HepG2 (cell line): ENCODE results near the gene RNASE4. TPM values are rescaled to one million over a fixed set of nuclear protein-coding genes. Genes with fewer than 3 reads are reported as not detected.

ENCODE experiments used
- ATAC-seq: fragments of 200-7000 bp; cut with Tn5 transposase; 3 replicates; pipeline ENCODE4 v1.9.1; 2020; ENCODE audit warnings: mild to moderate bottlenecking, moderate library complexity
- BruUV-seq: library from RNA; stranded (reverse); fragments of 400-500 nt; replicated peaks from 2 replicates; lab custom pipeline; 2021; lab: Mats Ljungman, UMichigan
- CTCF ChIA-PET: fragments of 300-600 bp; formaldehyde crosslinking; extraction: SDS; loops from one replicate; lab custom pipeline; 2021; ENCODE audit warnings: low total read pairs, inconsistent platforms, low intra/inter-chr PET ratio; lab: Yijun Ruan, JAX
- POLR2A ChIA-PET: fragments of 350-600 bp; sonication (Branson Sonifier 250); formaldehyde crosslinking; loops from one replicate; lab custom pipeline; 2020; ENCODE audit warnings: antibody characterized with exemption, inconsistent platforms; lab: Yijun Ruan, JAX
- DNase-seq: peaks from one replicate; pipeline ENCODE4 v3.0.0-alpha.2; 2015; ENCODE audit warnings: low spot score
- FAIRE-seq: peaks from 3 replicates; lab custom pipeline; 2011; peaks lifted over from hg19 to GRCh38; lab: Jason Lieb, UNC
- H2AFZ ChIP-seq: one replicate; pipeline ENCODE4 v1.6.1; 2011; ENCODE audit warnings: low read length, inconsistent platforms
- H3K27ac ChIP-seq: fragments of 300-600 bp; 3 replicates; pipeline ENCODE4 v1.8.0; 2011; ENCODE audit warnings: mixed run types, mild to moderate bottlenecking, mixed read lengths, low read length, inconsistent platforms; ENCODE audit not compliant: insufficient read depth; ENCODE audit errors: extremely low read length
- H3K27me3 ChIP-seq, 2 experiments: fragments of 200-600 bp in 1 of 2; 2 replicates in 1 of 2; 3 replicates in 1 of 2; pipeline versions ENCODE4 v1.6.0 to v1.8.0; 2011; ENCODE audit warnings: low read length in 2 of 2, mild to moderate bottlenecking in 2 of 2, moderate library complexity in 2 of 2, inconsistent platforms in 1 of 2; ENCODE audit not compliant: insufficient read depth in 2 of 2, control insufficient read depth in 1 of 2
- H3K36me3 ChIP-seq, 2 experiments: fragments of 200-600 bp in 1 of 2; replicated peaks in 1 of 2; 2 replicates in 1 of 2; 3 replicates in 1 of 2; pipeline versions ENCODE4 v1.5.1 to v1.8.0; 2011; ENCODE audit warnings: low read length in 2 of 2, inconsistent platforms in 1 of 2; ENCODE audit not compliant: insufficient read depth in 2 of 2, control insufficient read depth in 1 of 2
- H3K4me1 ChIP-seq: 2 replicates; pipeline ENCODE4 v1.5.1; 2012; ENCODE audit warnings: low read length, inconsistent platforms; ENCODE audit not compliant: insufficient read depth
- H3K4me2 ChIP-seq: 2 replicates; pipeline ENCODE4 v1.6.0; 2011; ENCODE audit warnings: low read depth, low read length, inconsistent platforms
- H3K4me3 ChIP-seq, 3 experiments: fragments of 200-600 bp in 1 of 3; sonication (generic), shearing (Covaris generic) in 1 of 3; replicated peaks in 1 of 3; 2 replicates each; pipeline ENCODE4 v1.5.1; 2011 to 2016; ENCODE audit warnings: low read length in 3 of 3, inconsistent platforms in 2 of 3, low read depth in 2 of 3, mild to moderate bottlenecking in 2 of 3, control low read depth in 1 of 3, mixed read lengths in 1 of 3; ENCODE audit not compliant: insufficient read depth in 1 of 3
- H3K79me2 ChIP-seq: one replicate; pipeline ENCODE4 v1.6.1; 2011; ENCODE audit warnings: low read length, inconsistent platforms; ENCODE audit not compliant: insufficient read depth
- H3K9ac ChIP-seq: 2 replicates; pipeline ENCODE4 v1.6.0; 2011; ENCODE audit warnings: mild to moderate bottlenecking, low read depth, low read length, inconsistent platforms; ENCODE audit not compliant: insufficient read depth
- H3K9me3 ChIP-seq: 2 replicates; pipeline ENCODE4 v1.5.1; 2012; ENCODE audit warnings: mild to moderate bottlenecking, low read length
- H4K20me1 ChIP-seq: 2 replicates; pipeline ENCODE4 v1.6.0; 2011; ENCODE audit warnings: inconsistent platforms, mild to moderate bottlenecking, low read length, moderate library complexity; ENCODE audit not compliant: insufficient read depth
- ATM ChIP-seq: fragments of 450-650 bp; IDR thresholded peaks from 2 replicates; pipeline ENCODE4 v1.7.1; 2017; ENCODE audit warnings: mild to moderate bottlenecking, borderline replicate concordance
- DZIP1 ChIP-seq: sonication (generic); formaldehyde crosslinking; IDR thresholded peaks from 2 replicates; pipeline ENCODE4 v1.5.0; 2020; ENCODE audit warnings: mild to moderate bottlenecking, missing genetic modification reagents
- FLYWCH1 ChIP-seq: sonication (generic); formaldehyde crosslinking; IDR thresholded peaks from 2 replicates; pipeline ENCODE4 v1.8.1; 2023; ENCODE audit warnings: mild to moderate bottlenecking, missing genetic modification reagents
- MXI1 ChIP-seq: IDR thresholded peaks from 3 replicates; pipeline ENCODE4 v1.6.1; 2012; ENCODE audit warnings: low read depth, low read length, inconsistent platforms, borderline replicate concordance
- PRPF4 ChIP-seq: fragments of 200-400 bp; formaldehyde crosslinking; IDR thresholded peaks from 2 replicates; pipeline ENCODE4 v1.6.1; 2016; ENCODE audit warnings: low read length, low read depth; ENCODE audit not compliant: poor library complexity, severe bottlenecking
- SIX4 ChIP-seq: sonication (generic); formaldehyde crosslinking; IDR thresholded peaks from 2 replicates; pipeline ENCODE4 v1.4.0; 2020; ENCODE audit warnings: missing genetic modification reagents
- SP1 ChIP-seq, 2 experiments: fragments of 450-650 bp in 1 of 2; sonication (generic) in 1 of 2; formaldehyde crosslinking in 1 of 2; IDR thresholded peaks; 2 replicates each; pipeline versions ENCODE4 v1.4.0 to v1.6.1; 2016 to 2020; ENCODE audit warnings: missing genetic modification reagents in 1 of 2
- SP4 ChIP-seq: sonication (generic); formaldehyde crosslinking; IDR thresholded peaks from 2 replicates; pipeline ENCODE4 v1.8.1; 2023; ENCODE audit warnings: mild to moderate bottlenecking, missing genetic modification reagents
- WIZ ChIP-seq: sonication (generic); formaldehyde crosslinking; IDR thresholded peaks from 2 replicates; pipeline ENCODE4 v1.5.1; 2020; ENCODE audit warnings: mild to moderate bottlenecking, missing genetic modification reagents
- ZBTB21 ChIP-seq: sonication (generic); formaldehyde crosslinking; IDR thresholded peaks from 2 replicates; pipeline ENCODE4 v1.4.0; 2020; ENCODE audit warnings: missing genetic modification reagents
- ZNF282 ChIP-seq: fragments of 450-650 bp; IDR thresholded peaks from 2 replicates; pipeline ENCODE4 v1.6.1; 2018; ENCODE audit not compliant: partially characterized antibody
- ZNF296 ChIP-seq: sonication (generic); formaldehyde crosslinking; conservative IDR thresholded peaks from 2 replicates; pipeline ENCODE4 v1.5.0; 2020; ENCODE audit warnings: mild to moderate bottlenecking, missing genetic modification reagents
- ZNF629 ChIP-seq: sonication (generic); formaldehyde crosslinking; conservative IDR thresholded peaks from 2 replicates; pipeline ENCODE4 v1.5.0; 2020; ENCODE audit warnings: missing genetic modification reagents
- ZNF704 ChIP-seq: sonication (generic); formaldehyde crosslinking; IDR thresholded peaks from 2 replicates; pipeline ENCODE4 v1.8.1; 2023; ENCODE audit warnings: mild to moderate bottlenecking, inconsistent platforms, moderate library complexity, missing genetic modification reagents, borderline replicate concordance
- WGBS: methylation state at CpG from one replicate; pipeline ENCODE4 v1.1.6; 2017; ENCODE audit warnings: low lambda C conversion rate; 5-methylcytosine and 5-hydroxymethylcytosine counted together
- in situ Hi-C: cut with HindIII; loops from 2 replicates; pipeline ENCODE4 v1.10.0; 2017; ENCODE audit warnings: low pct_unique_long_range_greater_than_20kb; ENCODE audit not compliant: extremely low pct_ligation_motif_present
- intact Hi-C: fragments of 100-400 bp; cut with micrococcal nuclease; formaldehyde crosslinking; loops from one replicate; pipeline ENCODE4 v1.10.0; 2022; ENCODE audit not compliant: unreplicated experiment
- polyA plus RNA-seq, 8 experiments: library from polyadenylated mRNA; depleted of rRNA in 3 of 8; stranded (reverse) in 7 of 8; unstranded in 1 of 8; fragments of >200 nt; fragmentation: Illumina TruSeq in 4 of 8; extraction: Trizol in 4 of 8; gene quantifications; 2 replicates each; pipeline versions ENCODE4 v1.2.1 to v1.2.3, GENCODE V29; 2011 to 2016; ENCODE audit warnings: low read depth in 4 of 8, missing spikeins in 1 of 8, mixed read lengths in 1 of 8; ENCODE audit not compliant: insufficient read depth in 1 of 8
- total RNA-seq, 5 experiments: library from RNA; depleted of rRNA; stranded (reverse); fragments of >200 nt; fragmentation: Illumina TruSeq; extraction: Trizol; gene quantifications; 2 replicates each; pipeline ENCODE4 v1.2.3, GENCODE V29; 2016; ENCODE audit warnings: low read depth in 1 of 5
- TF ChIP-seq, protein P1 (sequence below): IDR thresholded peaks from 2 replicates; pipeline ENCODE4 v1.6.1; 2016; ENCODE audit warnings: missing genetic modification reagents, missing compliant biosample characterization
- TF ChIP-seq, protein P2 (sequence below): sonication (generic); formaldehyde crosslinking; IDR thresholded peaks from 2 replicates; pipeline ENCODE4 v1.4.0; 2020; ENCODE audit warnings: missing genetic modification reagents

RNASE4 gene
- total and polyA plus RNA-seq, 2 of the 13 experiments (the other 11 are each of a cell fraction or from before 2014, with no cell fraction given) = 109 to 983 TPM

GRCh38 chr14:20656274-20656673 lies 28.1 kb upstream of the RNASE4 start:
- intact Hi-C loops = loop anchor here (2.0 kb wide), 2 partner anchors 23 to 199 kb away; no protein-coding TSS in a partner anchor
- BruUV-seq = no TSS peak
- TF ChIP-seq ZNF629 = no peak
- no peak for TF ChIP-seq DZIP1 (CRISPR knock-in tag)
- TF ChIP-seq SIX4 (CRISPR knock-in tag) = no peak
- TF ChIP-seq FLYWCH1 (CRISPR knock-in tag) = no peak
- no peak for TF ChIP-seq SP4 (CRISPR knock-in tag)
- no peak for TF ChIP-seq ZNF296
- TF ChIP-seq WIZ (CRISPR knock-in tag) = no peak
- TF ChIP-seq, protein P1, sequence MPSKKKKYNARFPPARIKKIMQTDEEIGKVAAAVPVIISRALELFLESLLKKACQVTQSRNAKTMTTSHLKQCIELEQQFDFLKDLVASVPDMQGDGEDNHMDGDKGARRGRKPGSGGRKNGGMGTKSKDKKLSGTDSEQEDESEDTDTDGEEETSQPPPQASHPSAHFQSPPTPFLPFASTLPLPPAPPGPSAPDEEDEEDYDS = no peak
- TF ChIP-seq ATM = no peak
- no peak for TF ChIP-seq ZNF704
- no peak for TF ChIP-seq ZNF282
- no peak for TF ChIP-seq PRPF4
- TF ChIP-seq, protein P2, sequence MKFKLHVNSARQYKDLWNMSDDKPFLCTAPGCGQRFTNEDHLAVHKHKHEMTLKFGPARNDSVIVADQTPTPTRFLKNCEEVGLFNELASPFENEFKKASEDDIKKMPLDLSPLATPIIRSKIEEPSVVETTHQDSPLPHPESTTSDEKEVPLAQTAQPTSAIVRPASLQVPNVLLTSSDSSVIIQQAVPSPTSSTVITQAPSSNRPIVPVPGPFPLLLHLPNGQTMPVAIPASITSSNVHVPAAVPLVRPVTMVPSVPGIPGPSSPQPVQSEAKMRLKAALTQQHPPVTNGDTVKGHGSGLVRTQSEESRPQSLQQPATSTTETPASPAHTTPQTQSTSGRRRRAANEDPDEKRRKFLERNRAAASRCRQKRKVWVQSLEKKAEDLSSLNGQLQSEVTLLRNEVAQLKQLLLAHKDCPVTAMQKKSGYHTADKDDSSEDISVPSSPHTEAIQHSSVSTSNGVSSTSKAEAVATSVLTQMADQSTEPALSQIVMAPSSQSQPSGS (CRISPR knock-in tag) = no peak
- no peak for TF ChIP-seq ZBTB21 (CRISPR knock-in tag)
- no peak for TF ChIP-seq MXI1
- TF ChIP-seq SP1 (IDR thresholded peaks at IDR 0.05) = no peak
- TF ChIP-seq SP1 (CRISPR knock-in tag; IDR thresholded peaks at IDR 0.05) = no peak
- H3K27ac ChIP-seq = no peak overlapping the region
- in situ Hi-C loops = loop anchor here (5.0 kb wide), 1 partner anchor 36 kb away; no protein-coding TSS in a partner anchor
- ChIA-PET POLR2A (interaction anchor here (2.5 kb wide), 1 partner anchor 26 kb away, joined by 9 read pairs; no protein-coding TSS in a partner anchor), CTCF (no interaction called here)
- ATAC-seq = no peak
- no peak overlapping the region for H3K4me2 ChIP-seq
- no peak for FAIRE-seq
- no peaks in the 10 kb centered on the region for H3K36me3 ChIP-seq
- DNase-seq = no peak
- no peak overlapping the region for H2AFZ ChIP-seq
- H3K79me2 ChIP-seq = no peaks in the 10 kb centered on the region
- WGBS = 7% methylated on average over 4 of the region's 4 CpGs
- peaks cover 52% of the 10 kb centered on the region for H3K4me1 ChIP-seq
- peaks cover 0 to 23% of the 10 kb centered on the region in 2 experiments; a peak in 3 of 5 replicates for H3K27me3 ChIP-seq
- H3K4me3 ChIP-seq = no peak overlapping the region
- H4K20me1 ChIP-seq = no peaks in the 10 kb centered on the region
- no peak overlapping the region for H3K9ac ChIP-seq
- no peaks in the 10 kb centered on the region for H3K9me3 ChIP-seq
